ENCODE results near the gene PPP1R12C. TPM values are rescaled to one million over a fixed set of nuclear protein-coding genes. Genes with fewer than 3 reads are reported as not detected.

The PPP1R12C gene
- total and polyA plus RNA-seq, 10 of the 15 experiments (the other 5 are each of a cell fraction or from before 2014, with no cell fraction given) = 1.4 to 84.7 (median 20.5) TPM

GRCh38 chr19:55116232-55116858, 1.1 kb downstream of the PPP1R12C start (continued):
- TF ChIP-seq NRF1 (conservative IDR thresholded peaks at IDR 0.05; ENCODE audit: low read depth, low read length) (no peak), EED (IDR thresholded peaks at IDR 0.05; ENCODE audit: low read depth) (no peak), MTA2 (IDR thresholded peaks at IDR 0.05; ENCODE audit: low read depth) (no peak; the same call in 1 of the 2 replicates), SREBF2 (IDR thresholded peaks at IDR 0.05; ENCODE audit: low read length) (no peak), HSF1 (IDR thresholded peaks at IDR 0.05; ENCODE audit: low read depth, low read length) (no peak), CEBPB (IDR thresholded peaks at IDR 0.05; ENCODE audit: borderline replicate concordance in 1 of 2, low read depth in 2 of 2, low read length in 2 of 2) (no peak)
- TF ChIP-seq, protein P1, sequence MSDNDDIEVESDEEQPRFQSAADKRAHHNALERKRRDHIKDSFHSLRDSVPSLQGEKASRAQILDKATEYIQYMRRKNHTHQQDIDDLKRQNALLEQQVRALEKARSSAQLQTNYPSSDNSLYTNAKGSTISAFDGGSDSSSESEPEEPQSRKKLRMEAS (IDR thresholded peaks at IDR 0.05; ENCODE audit: low read depth, low read length) = peak; percentile 62; the same call in 1 of the 2 replicates

DNA sequence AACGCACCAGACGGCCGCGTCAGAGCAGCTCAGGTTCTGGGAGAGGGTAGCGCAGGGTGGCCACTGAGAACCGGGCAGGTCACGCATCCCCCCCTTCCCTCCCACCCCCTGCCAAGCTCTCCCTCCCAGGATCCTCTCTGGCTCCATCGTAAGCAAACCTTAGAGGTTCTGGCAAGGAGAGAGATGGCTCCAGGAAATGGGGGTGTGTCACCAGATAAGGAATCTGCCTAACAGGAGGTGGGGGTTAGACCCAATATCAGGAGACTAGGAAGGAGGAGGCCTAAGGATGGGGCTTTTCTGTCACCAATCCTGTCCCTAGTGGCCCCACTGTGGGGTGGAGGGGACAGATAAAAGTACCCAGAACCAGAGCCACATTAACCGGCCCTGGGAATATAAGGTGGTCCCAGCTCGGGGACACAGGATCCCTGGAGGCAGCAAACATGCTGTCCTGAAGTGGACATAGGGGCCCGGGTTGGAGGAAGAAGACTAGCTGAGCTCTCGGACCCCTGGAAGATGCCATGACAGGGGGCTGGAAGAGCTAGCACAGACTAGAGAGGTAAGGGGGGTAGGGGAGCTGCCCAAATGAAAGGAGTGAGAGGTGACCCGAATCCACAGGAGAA, 1.9 kb downstream of the PPP1R12C start:
- CTCF ChIA-PET = no interaction called here
- peak overlapping the region; percentile 68 for H3K9ac ChIP-seq (ENCODE audit: control insufficient read depth, insufficient read depth, low read length)
- no peaks in the 10 kb centered on the region for H3K9me3 ChIP-seq (replicated peaks; ENCODE audit: control insufficient read depth, insufficient read depth, low read length)
- SMC1A ChIA-PET (ENCODE audit: uncharacterized antibody, unreplicated experiment) = no interaction called here
- H3K4me1 ChIP-seq (ENCODE audit: control insufficient read depth, insufficient read depth, low read length) = peaks cover 14% of the 10 kb centered on the region
- H3K27me3 ChIP-seq (replicated peaks in 1 of 2; ENCODE audit: control insufficient read depth in 2 of 2, insufficient read depth in 2 of 2, low read length in 1 of 2) = no peaks in the 10 kb centered on the region
- peak overlapping the region; percentile 90 for H3K4me2 ChIP-seq (ENCODE audit: control insufficient read depth, insufficient read depth)
- in situ Hi-C loops (cut with MboI) = no loop called here
- no peak for DNase-seq (ENCODE audit: low read depth, low spot score)
- peaks cover 38% of the 10 kb centered on the region for H3K79me2 ChIP-seq (ENCODE audit: control insufficient read depth, insufficient read depth, low read length)
- TF ChIP-seq YY1 (IDR thresholded peaks at IDR 0.05; ENCODE audit: low read depth, low read length) (no peak), MTA3 (IDR thresholded peaks at IDR 0.05; ENCODE audit: borderline replicate concordance, low read length) (no peak), IRF3 (IDR thresholded peaks at IDR 0.05) (no peak), GATAD2B (conservative IDR thresholded peaks at IDR 0.05; ENCODE audit: low read depth) (no peak)
- TF ChIP-seq, protein P2, sequence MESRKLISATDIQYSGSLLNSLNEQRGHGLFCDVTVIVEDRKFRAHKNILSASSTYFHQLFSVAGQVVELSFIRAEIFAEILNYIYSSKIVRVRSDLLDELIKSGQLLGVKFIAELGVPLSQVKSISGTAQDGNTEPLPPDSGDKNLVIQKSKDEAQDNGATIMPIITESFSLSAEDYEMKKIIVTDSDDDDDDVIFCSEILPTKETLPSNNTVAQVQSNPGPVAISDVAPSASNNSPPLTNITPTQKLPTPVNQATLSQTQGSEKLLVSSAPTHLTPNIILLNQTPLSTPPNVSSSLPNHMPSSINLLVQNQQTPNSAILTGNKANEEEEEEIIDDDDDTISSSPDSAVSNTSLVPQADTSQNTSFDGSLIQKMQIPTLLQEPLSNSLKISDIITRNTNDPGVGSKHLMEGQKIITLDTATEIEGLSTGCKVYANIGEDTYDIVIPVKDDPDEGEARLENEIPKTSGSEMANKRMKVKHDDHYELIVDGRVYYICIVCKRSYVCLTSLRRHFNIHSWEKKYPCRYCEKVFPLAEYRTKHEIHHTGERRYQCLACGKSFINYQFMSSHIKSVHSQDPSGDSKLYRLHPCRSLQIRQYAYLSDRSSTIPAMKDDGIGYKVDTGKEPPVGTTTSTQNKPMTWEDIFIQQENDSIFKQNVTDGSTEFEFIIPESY (IDR thresholded peaks at IDR 0.05) = no peak
- TSS peak; percentile 42 for BruUV-seq (replicated peaks)
- POLR2A ChIA-PET = interaction anchor here (0.6 kb wide), 1 partner anchor 378 kb away, joined by 3 read pairs; no protein-coding TSS in a partner anchor
- H4K20me1 ChIP-seq (ENCODE audit: control insufficient read depth, insufficient read depth) = peaks cover 3% of the 10 kb centered on the region; the same call in 1 of the 2 replicates
- 50% methylated on average over 12 of the region's 13 CpGs for WGBS (ENCODE audit: insufficient coverage, insufficient replicate concordance, low lambda C conversion rate, missing lambda C conversion rate)
- intact Hi-C loops (cut with micrococcal nuclease; ENCODE audit: unreplicated experiment) = no loop called here
- peaks cover 0 to 2% of the 10 kb centered on the region in 2 experiments; a peak in 2 of 4 replicates for H3K36me3 ChIP-seq (ENCODE audit: control insufficient read depth in 2 of 2, insufficient read depth in 2 of 2, low read length in 1 of 2)
- H2AFZ ChIP-seq (ENCODE audit: control insufficient read depth, low read depth, low read length) = 0 out of 2 replicates have a peak overlapping the region, but pooled peaks have one; percentile 6
- H3K27ac ChIP-seq (ENCODE audit: control insufficient read depth, insufficient read depth) = peak overlapping the region; percentile 12; the same call in 1 of the 2 replicates
- no peak for FAIRE-seq
- RAD21 ChIA-PET (ENCODE audit: unreplicated experiment) = no interaction called here
- peak overlapping the region; percentile 97 for H3K4me3 ChIP-seq
- no peak for ATAC-seq
